SU-DHL-6 (cell line): Measurements from ENCODE around the gene ZBTB6.

ENCODE experiments used
- H2AFZ ChIP-seq: fragments of 200-600 bp; sonication (generic); 2 replicates; pipeline ENCODE4 v1.6.1; 2014; ENCODE audit warnings: low read depth, mild to moderate bottlenecking, moderate library complexity, mixed read lengths, antibody characterized with exemption, low read length; ENCODE audit not compliant: severe bottlenecking
- H3F3A ChIP-seq: fragments of 200-600 bp; shearing (Covaris generic); 2 replicates; pipeline ENCODE4 v1.6.0; 2016; ENCODE audit warnings: antibody characterized with exemption, mild to moderate bottlenecking; ENCODE audit not compliant: insufficient read depth
- H3K27ac ChIP-seq: fragments of 200-600 bp; sonication (generic); 2 replicates; pipeline ENCODE4 v1.5.1; 2016; ENCODE audit warnings: low read depth, mild to moderate bottlenecking, low read length, moderate library complexity, mixed read lengths
- H3K27me3 ChIP-seq: fragments of 200-600 bp; sonication (generic), shearing (Covaris generic); 2 replicates; pipeline ENCODE4 v1.6.0; 2014; ENCODE audit warnings: mild to moderate bottlenecking, low read length
- H3K36me3 ChIP-seq: fragments of 200-600 bp; sonication (generic); 2 replicates; pipeline ENCODE4 v1.6.1; 2014; ENCODE audit warnings: mild to moderate bottlenecking, low read length, mixed read lengths
- H3K4me2 ChIP-seq: fragments of 300-600, 200-600 bp; shearing (Covaris generic), sonication (generic); 2 replicates; pipeline ENCODE4 v1.6.0; 2014; ENCODE audit warnings: low read length, low read depth, mild to moderate bottlenecking; ENCODE audit not compliant: poor library complexity, severe bottlenecking
- H3K4me3 ChIP-seq: fragments of 200-600 bp; sonication (generic); 2 replicates; pipeline ENCODE4 v1.5.1; 2014; ENCODE audit warnings: antibody characterized with exemption, low read length, mild to moderate bottlenecking, mixed read lengths; ENCODE audit not compliant: insufficient read depth, poor library complexity, severe bottlenecking
- H3K79me2 ChIP-seq: fragments of 200-600 bp; sonication (generic); 2 replicates; pipeline ENCODE4 v1.6.1; 2014; ENCODE audit warnings: mild to moderate bottlenecking, low read length, moderate library complexity; ENCODE audit not compliant: insufficient read depth
- H3K9ac ChIP-seq: fragments of 200-600 bp; sonication (generic); 2 replicates; pipeline ENCODE4 v1.7.0; 2014; ENCODE audit warnings: mild to moderate bottlenecking, low read length
- H3K9me2 ChIP-seq: fragments of 200-600 bp; sonication (generic); replicated peaks from 2 replicates; pipeline ENCODE4 v1.6.1; 2014; ENCODE audit warnings: low read length; ENCODE audit not compliant: insufficient read depth
- H3K9me3 ChIP-seq: fragments of 200-600 bp; sonication (generic); 2 replicates; pipeline ENCODE4 v1.6.1; 2014; ENCODE audit warnings: low read length, mixed read lengths; ENCODE audit not compliant: insufficient read depth
- H4K20me1 ChIP-seq: fragments of 200-600 bp; sonication (generic); 2 replicates; pipeline ENCODE4 v1.6.1; 2014; ENCODE audit warnings: low read depth, mild to moderate bottlenecking, antibody characterized with exemption, low read length, moderate library complexity, mixed read lengths
- CTCF ChIP-seq: fragments of 200-600 bp; sonication (generic); IDR thresholded peaks from one replicate; pipeline ENCODE4 v1.5.1; 2017; ENCODE audit warnings: antibody characterized with exemption, mild to moderate bottlenecking, low read length, moderate library complexity; ENCODE audit not compliant: insufficient read depth, poor library complexity, severe bottlenecking
- EZH2phosphoT487 ChIP-seq: fragments of 200-600 bp; sonication (generic), shearing (Covaris generic); conservative IDR thresholded peaks from 2 replicates; pipeline ENCODE4 v1.6.1; 2018; ENCODE audit warnings: mild to moderate bottlenecking, antibody characterized with exemption, low read length, moderate library complexity, mixed read lengths

ZBTB6 gene

GRCh38 chr9:122897969-122898368, 15.2 kb downstream of the ZBTB6 start:
- H3K36me3 ChIP-seq: peaks cover 20% of the 10 kb centered on the region; the same call in 1 of the 2 replicates
- H3K9me2 ChIP-seq: no peaks in the 10 kb centered on the region
- H3K9me3 ChIP-seq: no peaks in the 10 kb centered on the region
- H3F3A ChIP-seq: peaks cover 25% of the 10 kb centered on the region
- TF ChIP-seq CTCF (no peak), EZH2phosphoT487 (no peak)
- H3K27ac ChIP-seq: no peak overlapping the region
- no peak overlapping the region for H3K9ac ChIP-seq
- H3K4me2 ChIP-seq: no peak overlapping the region
- no peak overlapping the region for H2AFZ ChIP-seq
- H3K27me3 ChIP-seq: no peaks in the 10 kb centered on the region
- H3K79me2 ChIP-seq: peaks cover 89% of the 10 kb centered on the region
- no peaks in the 10 kb centered on the region for H4K20me1 ChIP-seq
- no peak overlapping the region for H3K4me3 ChIP-seq

DNA sequence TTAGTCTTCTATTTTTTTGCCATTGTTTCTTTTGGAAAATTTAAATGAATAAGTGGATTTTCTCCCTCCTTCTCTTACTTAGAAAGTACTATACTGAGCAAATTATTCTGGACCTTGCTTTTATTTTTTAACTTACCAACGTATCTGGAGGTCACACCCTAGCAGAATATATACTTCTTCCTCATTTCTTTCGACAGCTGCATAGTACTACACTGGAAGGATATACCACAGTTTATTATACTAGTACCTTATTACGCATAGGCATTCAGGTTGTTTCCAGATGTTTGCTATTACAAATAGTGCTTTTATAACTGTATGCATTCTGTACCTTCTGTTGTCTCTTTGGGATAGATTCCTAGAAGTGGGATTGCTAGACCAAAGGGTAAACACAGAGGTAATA, 24.6 kb downstream of the ZBTB6 start:
- no peaks in the 10 kb centered on the region for H3K9me3 ChIP-seq
- 0 out of 2 replicates have a peak, but pooled peaks cover 5% of the 10 kb centered on the region for H3F3A ChIP-seq
- H3K36me3 ChIP-seq: peaks cover 37% of the 10 kb centered on the region; the same call in 1 of the 2 replicates
- H3K4me3 ChIP-seq: no peak overlapping the region
- no peak overlapping the region for H3K27ac ChIP-seq
- TF ChIP-seq EZH2phosphoT487 (no peak), CTCF (no peak)
- H3K9me2 ChIP-seq: no peaks in the 10 kb centered on the region
- no peaks in the 10 kb centered on the region for H4K20me1 ChIP-seq
- H3K9ac ChIP-seq: no peak overlapping the region
- 0 out of 2 replicates have a peak, but pooled peaks cover under 1% of the 10 kb centered on the region for H3K79me2 ChIP-seq
- H3K4me2 ChIP-seq: no peak overlapping the region
- H3K27me3 ChIP-seq: no peaks in the 10 kb centered on the region
- H2AFZ ChIP-seq: no peak overlapping the region

DNA sequence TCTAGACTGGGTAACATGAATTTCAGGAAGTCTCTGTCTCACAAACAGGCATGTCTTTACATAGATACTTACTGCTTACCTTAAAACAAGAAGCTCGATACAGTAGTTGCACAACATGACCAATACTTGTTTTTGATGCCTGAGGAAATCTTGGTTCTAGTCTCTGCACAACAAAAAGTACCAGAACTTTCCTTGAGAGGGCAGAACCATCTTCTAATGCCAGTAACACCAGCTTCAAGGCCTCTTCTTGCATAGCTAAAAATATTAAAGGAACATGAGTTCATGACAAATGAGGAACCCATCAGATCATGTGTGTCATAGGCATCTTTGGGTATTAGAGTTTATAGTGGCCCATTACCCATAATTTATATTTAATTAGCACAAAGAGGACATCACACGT, 30.0 kb downstream of the ZBTB6 start:
- Histone ChIP-seq H3K36me3 (peaks cover 41% of the 10 kb centered on the region), H3K9me3 (no peaks in the 10 kb centered on the region), H2AFZ (no peak overlapping the region), H3K27me3 (no peaks in the 10 kb centered on the region), H3K9me2 (no peaks in the 10 kb centered on the region), H3K27ac (no peak overlapping the region), H3K79me2 (no peaks in the 10 kb centered on the region), H4K20me1 (no peaks in the 10 kb centered on the region), H3K9ac (no peak overlapping the region), H3K4me3 (no peak overlapping the region), H3F3A (0 out of 2 replicates have a peak, but pooled peaks cover 5% of the 10 kb centered on the region), H3K4me2 (no peak overlapping the region)
- TF ChIP-seq CTCF: no peak
- TF ChIP-seq EZH2phosphoT487: no peak
